Upper lobe of left lung (tissue), 4 donors: ENCODE measurements around the gene ZNF562.

Experiments used
- EP300 ChIP-seq, 4 donors: sonication (generic); formaldehyde crosslinking; IDR thresholded peaks; one replicate each; pipeline ENCODE4 v1.5.1; 2017; ENCODE audit warnings: antibody characterized with exemption in 4 of 4, control low read depth in 2 of 4
- POLR2A ChIP-seq, 4 donors: fragments of 450-650 bp; IDR thresholded peaks; one replicate each; pipeline ENCODE4 v1.5.1; 2016 to 2017; ENCODE audit warnings: antibody characterized with exemption in 4 of 4, mild to moderate bottlenecking in 2 of 4
- POLR2AphosphoS5 ChIP-seq, 2 donors: sonication (generic); formaldehyde crosslinking; IDR thresholded peaks; one replicate each; pipeline ENCODE4 v1.5.1; 2017; ENCODE audit warnings: antibody characterized with exemption in 2 of 2
- TF ChIP-seq, protein P1 (sequence below), 6 experiments: fragments of 450-650 bp in 4 of 6; fragments of 200-600 bp in 2 of 6; sonication (generic) in 2 of 6; IDR thresholded peaks; one replicate each; pipeline ENCODE4 v1.5.1; 2016 to 2019; ENCODE audit warnings: antibody characterized with exemption in 6 of 6

DNA sequence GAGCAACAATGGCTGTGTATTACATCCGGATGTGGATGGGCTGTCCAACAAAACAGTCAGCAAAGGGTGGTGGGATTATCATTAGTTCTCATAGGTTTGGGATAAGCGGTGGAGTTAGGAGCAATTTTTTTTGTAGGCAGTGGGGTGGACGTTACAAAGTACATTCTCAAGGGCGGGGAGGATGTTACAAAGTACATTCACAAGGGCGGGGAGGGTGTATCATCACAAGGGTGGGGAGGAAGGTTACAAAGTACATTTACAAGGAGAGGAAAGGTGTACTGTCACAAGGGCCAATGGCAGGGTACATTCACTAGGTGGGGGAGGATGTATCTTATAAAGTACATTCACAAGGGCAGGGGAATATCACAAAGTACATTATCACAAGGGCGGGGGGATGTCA lies 33.1 kb downstream of the ZNF562 start:
- TF ChIP-seq, protein P1, sequence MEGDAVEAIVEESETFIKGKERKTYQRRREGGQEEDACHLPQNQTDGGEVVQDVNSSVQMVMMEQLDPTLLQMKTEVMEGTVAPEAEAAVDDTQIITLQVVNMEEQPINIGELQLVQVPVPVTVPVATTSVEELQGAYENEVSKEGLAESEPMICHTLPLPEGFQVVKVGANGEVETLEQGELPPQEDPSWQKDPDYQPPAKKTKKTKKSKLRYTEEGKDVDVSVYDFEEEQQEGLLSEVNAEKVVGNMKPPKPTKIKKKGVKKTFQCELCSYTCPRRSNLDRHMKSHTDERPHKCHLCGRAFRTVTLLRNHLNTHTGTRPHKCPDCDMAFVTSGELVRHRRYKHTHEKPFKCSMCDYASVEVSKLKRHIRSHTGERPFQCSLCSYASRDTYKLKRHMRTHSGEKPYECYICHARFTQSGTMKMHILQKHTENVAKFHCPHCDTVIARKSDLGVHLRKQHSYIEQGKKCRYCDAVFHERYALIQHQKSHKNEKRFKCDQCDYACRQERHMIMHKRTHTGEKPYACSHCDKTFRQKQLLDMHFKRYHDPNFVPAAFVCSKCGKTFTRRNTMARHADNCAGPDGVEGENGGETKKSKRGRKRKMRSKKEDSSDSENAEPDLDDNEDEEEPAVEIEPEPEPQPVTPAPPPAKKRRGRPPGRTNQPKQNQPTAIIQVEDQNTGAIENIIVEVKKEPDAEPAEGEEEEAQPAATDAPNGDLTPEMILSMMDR (IDR thresholded peaks at IDR 0.05) = no peak
- no peak for TF ChIP-seq POLR2A (IDR thresholded peaks at IDR 0.05)
- no peak for TF ChIP-seq EP300 (IDR thresholded peaks at IDR 0.05)
- no peak for TF ChIP-seq POLR2AphosphoS5 (IDR thresholded peaks at IDR 0.05)
